Measurements from ENCODE around the gene OGFOD3. TPM values are rescaled to one million over a fixed set of nuclear protein-coding genes. Genes with fewer than 3 reads are reported as not detected.

OGFOD3 gene
- total and polyA plus RNA-seq, 8 donors: 10.5 to 30.4 (median 17.4) TPM

GRCh38 chr17:82444284-82444893 is 26.0 kb upstream of the OGFOD3 start:
- Histone ChIP-seq H3K36me3 (peaks cover 12 to 74% (median 64%) of the 10 kb centered on the region in 4 donors), H3K4me1 (peaks cover 17 to 62% (median 36%) of the 10 kb centered on the region in 4 donors), H3K27me3 (no peaks in the 10 kb centered on the region), H3K9me3 (no peaks in the 10 kb centered on the region), H3K4me3 (no peak overlapping the region), H3K27ac (peak overlapping the region in 2 of 5 donors; percentile 37 to 49)
- DNase-seq: no peak
- TF ChIP-seq POLR2AphosphoS5 (IDR thresholded peaks at IDR 0.05): no peak
- no peak for TF ChIP-seq EP300 (IDR thresholded peaks at IDR 0.05)
- TF ChIP-seq, protein P1, sequence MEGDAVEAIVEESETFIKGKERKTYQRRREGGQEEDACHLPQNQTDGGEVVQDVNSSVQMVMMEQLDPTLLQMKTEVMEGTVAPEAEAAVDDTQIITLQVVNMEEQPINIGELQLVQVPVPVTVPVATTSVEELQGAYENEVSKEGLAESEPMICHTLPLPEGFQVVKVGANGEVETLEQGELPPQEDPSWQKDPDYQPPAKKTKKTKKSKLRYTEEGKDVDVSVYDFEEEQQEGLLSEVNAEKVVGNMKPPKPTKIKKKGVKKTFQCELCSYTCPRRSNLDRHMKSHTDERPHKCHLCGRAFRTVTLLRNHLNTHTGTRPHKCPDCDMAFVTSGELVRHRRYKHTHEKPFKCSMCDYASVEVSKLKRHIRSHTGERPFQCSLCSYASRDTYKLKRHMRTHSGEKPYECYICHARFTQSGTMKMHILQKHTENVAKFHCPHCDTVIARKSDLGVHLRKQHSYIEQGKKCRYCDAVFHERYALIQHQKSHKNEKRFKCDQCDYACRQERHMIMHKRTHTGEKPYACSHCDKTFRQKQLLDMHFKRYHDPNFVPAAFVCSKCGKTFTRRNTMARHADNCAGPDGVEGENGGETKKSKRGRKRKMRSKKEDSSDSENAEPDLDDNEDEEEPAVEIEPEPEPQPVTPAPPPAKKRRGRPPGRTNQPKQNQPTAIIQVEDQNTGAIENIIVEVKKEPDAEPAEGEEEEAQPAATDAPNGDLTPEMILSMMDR (IDR thresholded peaks at IDR 0.05): no peak
- TF ChIP-seq POLR2A (IDR thresholded peaks at IDR 0.05): no peak
- intact Hi-C loops (cut with DNase I; ENCODE audit: low total_unique reads): no loop called here
- WGBS, 5 donors: 89 to 92% (median 91%) methylated on average over 12 to 35 of the region's 35 CpGs

DNA sequence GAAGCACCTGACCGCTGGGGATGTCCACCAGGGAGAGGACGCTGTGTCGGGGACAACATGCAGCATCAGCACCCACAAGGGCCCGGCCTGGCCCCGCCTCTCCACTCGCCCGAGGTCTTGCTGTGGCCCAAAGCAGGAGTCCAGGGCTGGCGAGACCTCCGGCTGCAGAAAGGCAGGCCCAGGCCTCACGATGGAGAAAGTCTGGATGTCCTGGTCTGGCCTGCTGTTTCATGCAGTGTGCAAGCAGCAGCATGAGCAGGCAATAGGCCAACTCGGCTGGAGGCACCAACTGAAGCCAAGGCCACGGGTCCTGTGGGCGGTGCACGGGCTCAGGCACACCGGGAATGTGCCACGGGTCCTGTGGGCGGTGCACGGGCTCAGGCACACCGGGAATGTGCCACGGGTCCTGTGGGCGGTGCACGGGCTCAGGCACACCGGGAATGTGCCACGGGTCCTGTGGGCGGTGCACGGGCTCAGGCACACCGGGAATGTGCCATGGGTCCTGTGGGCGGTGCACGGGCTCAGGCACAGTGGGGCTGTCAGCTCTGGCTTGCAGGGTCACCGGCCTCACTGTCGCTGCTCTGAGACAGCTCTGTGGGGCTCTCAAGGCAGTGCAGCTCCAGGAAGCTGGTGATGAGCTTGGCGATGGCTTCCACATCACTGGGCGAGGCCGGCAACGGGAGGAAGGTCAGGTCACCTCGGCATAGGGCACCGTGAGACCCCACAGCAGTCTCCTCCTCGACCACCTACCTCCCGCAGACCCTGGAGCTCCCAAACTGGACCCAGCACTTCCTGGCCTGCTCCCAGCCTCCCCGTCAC is 25.3 kb upstream of the OGFOD3 start:
- WGBS, 5 donors: 72 to 84% (median 79%) methylated on average over 17 to 36 of the region's 40 CpGs
- TF ChIP-seq EP300 (IDR thresholded peaks at IDR 0.05) (no peak), POLR2AphosphoS5 (IDR thresholded peaks at IDR 0.05) (no peak), POLR2A (IDR thresholded peaks at IDR 0.05) (no peak)
- TF ChIP-seq, protein P1 (IDR thresholded peaks at IDR 0.05): no peak

DNA sequence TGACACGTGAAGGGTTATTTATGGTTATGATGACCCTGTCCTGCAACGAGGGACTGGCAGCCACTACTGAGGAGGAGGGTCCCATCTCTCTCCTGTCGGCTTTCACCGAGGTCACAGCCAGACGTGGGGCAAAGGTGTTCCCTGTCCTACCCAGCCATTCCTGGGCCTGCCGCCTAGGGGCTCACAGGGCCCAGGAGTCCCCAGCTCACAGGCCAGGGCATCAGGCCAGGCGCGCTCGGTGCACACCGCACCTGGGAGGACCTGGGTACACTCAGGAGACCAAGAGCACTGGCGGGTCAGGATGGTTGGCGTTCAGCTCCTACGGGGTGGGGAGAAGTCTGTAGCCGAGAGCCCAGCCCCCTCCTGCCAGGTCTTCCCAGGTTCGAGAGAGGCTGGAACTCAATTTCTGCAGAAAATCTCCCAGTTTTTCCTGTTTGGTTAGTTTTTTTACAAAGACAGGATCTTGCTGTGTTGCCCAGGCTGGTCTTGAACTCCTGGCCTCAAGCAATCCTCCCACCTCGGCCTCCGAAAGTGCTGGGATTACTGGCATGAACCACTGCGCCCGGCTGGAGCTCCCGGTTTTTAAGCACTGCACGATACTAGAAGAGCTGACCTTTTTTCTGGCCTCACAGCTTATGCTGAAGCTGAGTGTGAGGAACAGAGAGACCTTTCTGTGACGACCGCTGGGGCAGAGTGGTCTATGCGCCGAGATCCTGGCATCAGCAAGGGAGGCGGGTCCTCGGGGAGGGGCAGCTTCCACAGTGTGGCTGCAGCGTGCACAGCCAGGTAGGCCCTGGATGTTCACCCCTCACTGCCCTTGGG is 24.5 kb upstream of the OGFOD3 start:
- intact Hi-C loops (cut with DNase I; ENCODE audit: low total_unique reads): no loop called here
- Histone ChIP-seq H3K4me1 (peaks cover 12 to 52% (median 30%) of the 10 kb centered on the region in 4 donors), H3K9me3 (no peaks in the 10 kb centered on the region), H3K36me3 (peaks cover 12 to 75% (median 69%) of the 10 kb centered on the region in 4 donors), H3K4me3 (no peak overlapping the region), H3K27ac (no peak overlapping the region), H3K27me3 (no peaks in the 10 kb centered on the region)
- no peak for DNase-seq
- TF ChIP-seq EP300 (IDR thresholded peaks at IDR 0.05): no peak
- TF ChIP-seq POLR2AphosphoS5 (IDR thresholded peaks at IDR 0.05): no peak
- no peak for TF ChIP-seq POLR2A (IDR thresholded peaks at IDR 0.05)
- 84 to 88% (median 87%) methylated on average over 21 to 28 of the region's 28 CpGs for WGBS, 5 donors

More for the DNA sequence above, 25.3 kb upstream of the OGFOD3 start:
- H3K4me1 ChIP-seq: peaks cover 12 to 55% (median 30%) of the 10 kb centered on the region in 4 donors
- intact Hi-C loops (cut with DNase I; ENCODE audit: low total_unique reads): no loop called here
- H3K4me3 ChIP-seq: no peak overlapping the region
- H3K36me3 ChIP-seq: peaks cover 12 to 74% (median 68%) of the 10 kb centered on the region in 4 donors
- H3K27me3 ChIP-seq: no peaks in the 10 kb centered on the region
- H3K27ac ChIP-seq: no peak overlapping the region
- no peak for DNase-seq
- H3K9me3 ChIP-seq: no peaks in the 10 kb centered on the region

DNA sequence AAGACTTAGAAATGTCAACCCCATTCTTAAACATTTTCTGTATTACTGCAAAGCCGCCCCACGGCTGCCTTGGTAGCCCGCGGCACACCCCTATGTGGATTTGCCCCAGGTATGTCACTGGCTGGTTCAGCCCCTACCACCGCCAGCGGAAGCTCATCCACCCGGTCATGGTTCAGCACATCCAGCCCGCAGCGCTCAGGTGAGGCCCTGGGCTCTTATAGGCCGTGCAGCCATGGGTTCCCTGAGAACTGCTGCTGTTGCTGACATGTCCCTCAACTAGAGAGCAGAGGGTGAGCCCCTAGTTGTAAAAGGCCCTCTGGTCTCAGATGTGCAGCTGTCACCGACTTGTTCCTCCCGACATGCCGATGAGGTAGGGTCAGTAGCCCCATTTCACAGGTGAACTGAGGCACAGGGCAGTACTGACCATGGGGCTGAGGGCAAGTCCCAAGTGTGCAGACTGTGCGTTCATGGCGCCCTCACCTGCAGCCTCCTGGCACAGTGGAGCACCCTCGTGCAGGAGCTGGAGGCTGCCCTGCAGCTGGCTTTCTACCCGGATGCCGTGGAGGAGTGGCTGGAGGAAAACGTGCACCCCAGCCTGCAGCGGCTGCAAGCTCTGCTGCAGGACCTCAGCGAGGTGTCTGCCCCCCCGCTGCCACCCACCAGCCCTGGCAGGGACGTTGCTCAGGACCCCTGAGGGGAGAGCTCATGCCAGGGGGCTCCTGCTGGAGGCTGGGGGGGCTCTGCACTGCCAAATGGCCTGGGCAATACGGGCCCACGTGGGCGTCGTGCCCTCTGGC is 23.5 kb upstream of the OGFOD3 start:
- no peaks in the 10 kb centered on the region for H3K9me3 ChIP-seq
- WGBS, 5 donors: 79 to 88% (median 85%) methylated on average over 11 to 27 of the region's 27 CpGs
- DNase-seq: no peak
- H3K27ac ChIP-seq: peak overlapping the region in 1 of 5 donors; percentile 53
- TF ChIP-seq POLR2A (IDR thresholded peaks at IDR 0.05) (no peak), EP300 (IDR thresholded peaks at IDR 0.05) (no peak), POLR2AphosphoS5 (IDR thresholded peaks at IDR 0.05) (no peak)
- TF ChIP-seq, protein P1 (IDR thresholded peaks at IDR 0.05): no peak
- peaks cover 16 to 79% (median 75%) of the 10 kb centered on the region in 4 donors for H3K36me3 ChIP-seq
- H3K4me3 ChIP-seq: no peak overlapping the region
- no peaks in the 10 kb centered on the region for H3K27me3 ChIP-seq
- H3K4me1 ChIP-seq: peaks cover 12 to 45% (median 30%) of the 10 kb centered on the region in 4 donors
- intact Hi-C loops (cut with DNase I; ENCODE audit: low total_unique reads): no loop called here

All from stomach (tissue), 9 donors.